Measurements from ENCODE around the gene DEAF1.

The DEAF1 gene

DNA sequence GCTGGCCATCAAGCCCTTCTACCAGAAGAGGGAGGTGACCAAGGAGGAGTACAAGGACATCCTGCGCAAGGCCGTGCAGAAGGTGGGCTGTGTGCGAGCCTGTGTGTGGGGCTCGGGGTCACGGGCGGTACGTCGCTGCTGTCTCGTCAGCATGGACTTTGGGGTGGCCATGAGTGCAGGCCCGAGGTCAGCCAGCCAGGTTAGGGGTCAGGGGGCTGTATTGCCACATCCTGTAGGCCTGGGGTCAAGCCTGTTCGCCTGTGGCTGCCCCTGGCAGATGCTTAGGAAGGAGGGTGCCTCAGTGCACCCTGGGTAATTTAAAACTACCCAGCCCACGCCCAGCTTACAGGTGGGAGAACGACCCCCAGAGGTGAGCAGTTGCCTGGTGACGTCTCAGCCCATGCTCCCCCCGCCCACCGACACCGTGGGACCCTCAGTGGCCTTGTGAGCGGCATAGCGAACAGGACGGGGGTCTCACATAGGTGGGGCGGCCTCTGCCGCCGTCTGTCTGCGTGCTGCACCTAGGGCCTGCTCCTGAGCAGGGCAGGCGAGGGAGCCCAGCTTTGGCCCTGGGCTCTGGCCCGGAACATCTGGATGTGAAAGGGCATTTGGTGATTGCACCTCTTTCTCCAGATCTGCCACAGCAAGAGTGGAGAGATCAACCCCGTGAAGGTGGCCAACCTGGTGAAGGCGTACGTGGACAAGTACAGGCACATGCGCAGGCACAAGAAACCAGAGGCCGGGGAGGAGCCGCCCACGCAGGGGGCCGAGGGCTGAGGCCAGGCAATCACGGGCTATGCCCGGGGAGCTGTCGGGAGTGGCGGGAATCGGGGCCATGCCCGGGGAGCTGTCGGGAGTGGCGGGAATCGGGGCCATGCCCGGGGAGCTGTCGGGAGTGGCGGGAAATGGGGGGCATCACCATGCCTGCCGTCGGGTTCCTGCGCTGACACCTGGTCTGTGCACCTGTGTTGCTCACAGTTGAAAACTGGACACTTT is 83.7 kb downstream of the DEAF1 start:
- no peak for DNase-seq

GRCh38 chr11:610146-610801 is 84.7 kb downstream of the DEAF1 start:
- no peak for DNase-seq

DNA sequence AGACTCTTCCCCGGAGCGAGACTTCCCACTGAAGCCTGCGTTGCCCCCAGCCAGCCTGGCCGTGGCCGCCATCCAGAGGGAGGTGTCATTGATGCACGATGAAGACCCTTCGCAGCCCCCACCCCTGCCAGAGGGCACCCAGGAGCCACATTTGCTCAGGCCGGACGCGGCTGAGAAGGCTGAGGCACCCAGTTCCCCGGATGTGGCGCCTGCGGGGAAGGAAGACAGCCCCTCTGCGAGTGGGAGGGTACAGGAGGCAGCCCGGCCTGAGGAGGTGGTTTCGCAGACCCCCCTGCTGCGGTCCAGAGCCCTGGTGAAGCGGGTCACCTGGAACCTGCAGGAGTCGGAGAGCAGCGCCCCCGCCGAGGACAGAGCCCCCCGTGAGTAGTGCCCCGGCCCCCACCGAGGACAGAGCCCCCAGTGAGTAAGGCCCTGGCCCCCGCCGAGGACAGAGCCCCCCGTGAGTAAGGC is 85.6 kb downstream of the DEAF1 start:
- DNase-seq, result no peak

DNA sequence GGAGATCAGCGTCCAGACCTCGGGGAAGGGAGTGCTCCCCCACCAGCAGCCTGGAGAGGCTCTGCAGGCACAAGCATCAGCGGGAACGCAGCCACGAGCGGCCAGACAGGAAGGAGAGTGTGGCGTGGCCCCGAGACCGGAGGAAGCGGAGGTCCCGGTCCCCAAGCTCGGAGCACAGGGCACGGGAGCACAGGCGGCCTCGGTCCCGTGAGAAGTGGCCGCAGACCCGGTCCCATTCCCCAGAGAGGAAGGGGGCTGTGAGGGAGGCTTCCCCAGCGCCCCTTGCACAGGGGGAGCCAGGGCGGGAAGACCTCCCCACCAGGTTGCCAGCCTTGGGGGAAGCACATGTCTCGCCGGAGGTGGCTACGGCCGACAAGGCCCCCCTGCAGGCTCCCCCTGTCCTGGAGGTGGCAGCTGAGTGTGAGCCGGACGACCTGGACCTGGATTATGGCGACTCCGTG is 86.2 kb downstream of the DEAF1 start:
- no peak for DNase-seq

DNA sequence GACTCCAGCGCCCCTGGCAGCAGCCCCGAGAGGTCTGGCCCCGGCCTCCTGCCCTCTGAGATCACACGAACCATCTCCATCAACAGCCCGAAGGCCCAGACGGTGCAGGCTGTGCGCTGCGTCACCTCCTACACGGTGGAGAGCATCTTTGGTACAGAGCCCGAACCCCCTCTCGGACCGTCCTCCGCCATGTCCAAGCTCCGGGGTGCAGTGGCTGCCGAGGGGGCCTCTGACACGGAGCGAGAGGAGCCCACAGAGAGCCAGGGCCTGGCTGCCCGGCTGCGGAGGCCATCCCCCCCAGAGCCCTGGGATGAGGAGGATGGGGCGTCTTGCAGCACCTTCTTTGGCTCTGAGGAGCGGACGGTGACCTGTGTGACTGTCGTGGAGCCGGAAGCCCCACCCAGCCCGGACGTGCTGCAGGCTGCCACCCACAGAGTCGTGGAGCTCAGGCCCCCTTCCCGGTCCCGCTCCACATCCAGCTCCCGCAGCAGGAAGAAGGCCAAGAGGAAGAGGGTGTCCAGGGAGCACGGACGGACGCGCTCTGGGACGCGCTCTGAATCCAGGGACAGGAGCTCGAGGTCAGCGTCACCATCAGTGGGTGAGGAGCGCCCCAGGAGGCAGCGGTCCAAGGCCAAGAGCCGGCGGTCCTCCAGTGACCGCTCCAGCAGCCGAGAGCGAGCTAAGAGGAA is 86.9 kb downstream of the DEAF1 start:
- no peak for DNase-seq

GRCh38 chr11:607020-607780 is 87.8 kb downstream of the DEAF1 start:
- no peak for DNase-seq

DNA sequence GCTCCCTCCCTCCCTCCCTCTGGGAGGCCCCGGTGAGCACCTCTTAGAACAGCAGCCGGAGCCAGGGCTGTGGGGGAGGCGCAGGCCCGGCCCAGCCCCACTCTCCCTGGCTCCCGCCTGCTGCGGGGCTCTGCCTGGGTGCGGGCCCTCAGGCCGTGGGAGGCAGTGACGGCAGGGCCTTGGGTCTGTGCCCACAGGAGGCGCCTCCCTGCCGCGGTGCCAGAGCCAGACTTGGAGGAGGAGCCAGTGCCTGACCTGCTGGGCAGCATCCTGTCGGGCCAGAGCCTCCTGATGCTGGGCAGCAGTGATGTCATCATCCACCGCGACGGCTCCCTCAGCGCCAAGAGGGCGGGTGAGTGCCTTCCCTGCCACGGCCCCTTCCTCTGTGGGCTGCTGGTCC is 88.8 kb downstream of the DEAF1 start:
- no peak for DNase-seq

GRCh38 chr11:605286-606129 is 89.5 kb downstream of the DEAF1 start:
- DNase-seq, result no peak

DNA sequence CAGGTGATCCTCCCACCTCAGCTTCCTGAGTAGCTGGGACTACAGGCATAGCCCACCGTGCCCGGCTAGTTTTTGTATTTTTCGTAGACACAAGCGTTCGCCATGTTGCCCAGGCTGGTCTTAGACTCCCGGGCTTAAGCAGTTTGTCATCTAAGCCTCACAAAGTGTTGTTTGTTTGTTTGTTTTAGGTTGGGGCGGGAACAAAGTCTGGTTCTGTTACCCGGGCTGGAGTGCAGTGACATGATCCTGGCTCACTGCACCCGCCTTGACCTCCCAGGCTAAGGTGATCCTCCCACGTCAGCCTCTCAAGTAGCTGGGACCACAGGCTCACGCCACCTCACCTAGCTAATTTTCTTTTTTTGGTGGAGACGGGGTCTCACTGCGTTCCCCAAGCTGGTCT is 91.9 kb downstream of the DEAF1 start:
- DNase-seq, result no peak

- DNase-seq, result no peak
These were observed 93.3 kb downstream of the DEAF1 start for GRCh38 chr11:601573-602245.

DNA sequence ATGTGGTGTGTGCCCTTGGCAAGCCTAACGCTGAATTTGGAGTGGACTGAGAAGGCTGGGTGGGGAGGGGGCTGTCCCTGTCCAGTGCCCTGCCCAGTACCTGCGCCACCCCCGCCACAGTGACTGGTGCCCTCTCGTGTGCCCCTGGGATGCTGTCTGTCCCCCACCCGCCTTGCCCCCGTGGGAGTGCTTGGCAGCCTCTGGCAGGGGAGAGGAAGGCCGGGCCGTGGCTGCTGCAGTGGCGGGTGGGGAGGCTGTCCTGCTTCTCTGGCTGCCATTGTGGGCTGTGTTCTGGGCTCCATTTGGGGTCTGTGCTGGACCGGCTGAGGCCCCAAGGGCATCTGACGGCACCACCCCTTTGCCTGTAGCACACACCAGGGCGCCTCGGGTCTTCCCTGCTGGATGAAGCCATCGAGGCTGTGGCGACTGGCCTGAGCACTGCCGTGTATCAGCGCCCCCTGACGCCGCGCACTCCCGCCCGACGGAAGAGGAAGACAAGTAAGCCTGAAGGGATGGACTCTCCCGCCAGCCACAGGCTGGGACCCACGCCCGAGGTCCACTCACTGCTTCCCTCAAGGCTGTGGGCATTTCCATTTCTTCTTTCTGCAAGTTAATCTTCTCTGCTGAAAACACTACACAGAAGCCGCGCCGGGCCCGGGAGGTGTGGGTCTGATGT is 96.9 kb downstream of the DEAF1 start:
- DNase-seq, result no peak

DNA sequence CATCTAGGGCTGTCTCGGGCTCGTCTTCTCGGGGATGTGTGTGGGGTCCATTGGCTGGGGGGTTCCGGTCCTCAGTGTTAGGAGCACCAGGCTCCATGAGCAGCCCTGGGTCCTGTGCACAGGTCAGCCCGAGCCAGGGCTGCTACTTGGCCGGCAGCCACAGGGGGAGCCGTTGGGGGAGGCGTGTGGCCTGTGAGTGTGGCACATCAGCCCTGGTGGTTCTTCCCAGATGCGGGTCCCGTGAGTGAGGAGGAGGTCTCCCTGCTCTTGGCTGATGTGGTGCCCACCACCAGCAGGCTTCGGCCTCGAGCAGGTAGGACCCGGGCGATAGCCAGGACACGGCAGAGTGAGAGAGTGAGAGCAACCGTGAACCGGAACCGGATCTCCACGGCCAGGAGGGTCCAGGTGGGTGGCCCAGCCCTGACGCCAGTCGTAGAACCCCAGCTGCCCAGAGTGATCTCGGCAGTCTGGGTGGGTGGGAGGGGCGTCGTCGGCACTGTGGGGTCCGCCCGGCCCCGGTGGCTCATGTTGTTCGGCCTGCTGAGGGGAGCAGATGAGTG is 97.8 kb downstream of the DEAF1 start:
- DNase-seq, result no peak

DNA sequence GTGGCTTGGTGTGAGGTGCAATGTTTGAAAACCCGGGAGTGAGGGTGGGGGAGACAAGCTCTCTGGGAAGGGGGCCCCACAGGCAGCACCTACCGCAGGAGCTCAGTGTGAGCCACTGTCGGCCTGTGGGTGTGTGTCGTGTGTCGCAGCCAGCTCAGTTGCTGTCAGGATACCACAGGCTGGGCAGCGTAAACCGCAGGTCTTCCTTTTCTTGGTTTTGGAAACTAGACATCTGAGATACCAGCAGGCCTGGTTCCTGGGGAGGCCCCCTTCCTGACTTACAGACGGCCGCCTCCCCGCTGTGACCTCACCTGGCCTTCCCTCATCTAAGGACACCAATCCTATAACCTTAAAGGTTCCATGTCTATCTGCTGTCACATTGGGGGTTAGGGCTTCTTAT is 98.6 kb downstream of the DEAF1 start:
- DNase-seq, result no peak

- DNase-seq, result no peak
These were observed 99.6 kb downstream of the DEAF1 start for GRCh38 chr11:595400-595799.

All from activated CD4-positive, alpha-beta T cell treated with anti-CD3 and anti-CD28 coated beads, Interleukin-2, amount 50 U/mL, for 1 hour (primary cell).